GM19035 (cell line): Measurements from ENCODE around the gene NEGR1.

Experiments used
- ATAC-seq: cut with Tn5 transposase; IDR thresholded peaks from one replicate; pipeline ENCODE4 v1.9.1; 2021; ENCODE audit not compliant: unreplicated experiment

The NEGR1 gene

GRCh38 chr1:72122099-72122880 is 160.0 kb downstream of the NEGR1 start:
- no peak for ATAC-seq

DNA sequence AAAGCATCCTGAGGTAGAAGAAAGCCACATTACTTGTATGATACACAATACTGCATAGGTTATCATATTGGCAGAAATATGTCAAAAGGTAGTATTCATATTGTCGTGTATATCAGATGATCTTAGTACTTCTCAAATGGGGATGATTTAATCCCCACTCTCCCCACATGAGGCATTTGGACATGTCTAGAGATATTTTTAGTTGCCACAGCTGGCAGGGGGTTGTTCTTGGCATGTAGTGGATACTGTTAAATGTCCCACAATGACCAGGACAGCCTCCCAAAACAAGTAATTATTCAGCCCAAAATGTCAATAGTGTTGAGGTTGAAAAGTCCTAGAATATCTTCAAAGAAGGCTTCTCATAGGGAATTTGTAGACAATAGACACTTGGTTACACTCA is 162.8 kb downstream of the NEGR1 start:
- ATAC-seq = no peak

DNA sequence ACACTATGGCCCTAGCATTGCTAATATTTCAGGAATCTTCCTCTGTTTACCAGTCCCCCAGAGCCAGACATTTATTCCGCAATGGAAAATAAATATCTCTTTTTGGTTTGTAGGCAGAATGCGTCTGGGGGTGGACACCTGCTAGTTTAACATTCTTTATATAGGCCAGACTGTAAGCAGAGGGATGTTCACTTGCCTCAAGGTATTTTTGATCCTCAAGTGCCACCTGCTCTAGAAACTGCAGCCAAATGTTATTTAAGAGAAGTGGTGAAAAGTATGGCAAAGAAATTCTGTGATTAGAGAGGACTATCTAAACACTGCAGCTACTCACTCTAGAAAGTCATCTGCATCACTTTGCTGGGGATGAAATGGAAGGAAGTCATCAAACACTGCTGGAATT is 164.7 kb downstream of the NEGR1 start:
- ATAC-seq = no peak

DNA sequence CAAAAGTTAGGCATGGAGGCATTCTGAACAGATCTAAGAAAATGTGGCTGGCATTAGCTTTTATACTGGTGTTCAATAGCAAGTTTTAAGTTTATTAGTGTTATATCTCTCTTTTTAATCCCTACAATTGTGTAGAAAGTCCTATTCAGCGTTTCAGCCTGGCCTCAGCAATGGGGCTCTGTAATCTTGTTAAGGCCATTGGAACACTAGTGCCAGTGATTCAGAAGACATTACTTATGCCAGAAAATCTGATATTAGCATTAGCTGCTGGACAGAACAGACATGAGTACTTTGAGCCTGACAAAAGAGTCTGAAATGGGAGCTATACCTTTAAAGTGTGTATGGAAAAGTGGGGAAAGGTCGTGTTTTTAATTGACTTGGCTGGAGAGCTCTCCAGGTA is 167.0 kb downstream of the NEGR1 start:
- ATAC-seq = no peak

GRCh38 chr1:72111662-72112061 is 170.7 kb downstream of the NEGR1 start:
- ATAC-seq = no peak

GRCh38 chr1:72109916-72110315 is 172.4 kb downstream of the NEGR1 start:
- no peak for ATAC-seq

DNA sequence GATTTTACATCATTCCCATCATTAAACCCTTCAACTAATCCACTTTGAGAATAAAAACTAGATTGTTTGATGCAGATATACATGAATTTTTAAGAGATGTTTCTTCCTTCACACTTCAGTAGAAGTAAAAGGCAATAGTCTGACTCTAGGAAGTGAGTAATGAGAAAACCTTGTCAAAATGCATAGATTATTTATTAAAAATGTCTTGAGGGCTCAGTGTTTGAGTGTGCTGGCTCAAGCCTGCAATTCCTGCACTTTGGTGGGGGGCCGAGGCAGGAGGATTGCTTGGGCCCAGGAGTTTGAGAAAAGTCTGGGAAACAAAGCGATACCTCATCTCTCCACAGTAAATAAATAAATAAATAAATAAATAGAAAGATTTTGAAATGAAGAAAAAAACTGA is 177.1 kb downstream of the NEGR1 start:
- no peak for ATAC-seq

DNA sequence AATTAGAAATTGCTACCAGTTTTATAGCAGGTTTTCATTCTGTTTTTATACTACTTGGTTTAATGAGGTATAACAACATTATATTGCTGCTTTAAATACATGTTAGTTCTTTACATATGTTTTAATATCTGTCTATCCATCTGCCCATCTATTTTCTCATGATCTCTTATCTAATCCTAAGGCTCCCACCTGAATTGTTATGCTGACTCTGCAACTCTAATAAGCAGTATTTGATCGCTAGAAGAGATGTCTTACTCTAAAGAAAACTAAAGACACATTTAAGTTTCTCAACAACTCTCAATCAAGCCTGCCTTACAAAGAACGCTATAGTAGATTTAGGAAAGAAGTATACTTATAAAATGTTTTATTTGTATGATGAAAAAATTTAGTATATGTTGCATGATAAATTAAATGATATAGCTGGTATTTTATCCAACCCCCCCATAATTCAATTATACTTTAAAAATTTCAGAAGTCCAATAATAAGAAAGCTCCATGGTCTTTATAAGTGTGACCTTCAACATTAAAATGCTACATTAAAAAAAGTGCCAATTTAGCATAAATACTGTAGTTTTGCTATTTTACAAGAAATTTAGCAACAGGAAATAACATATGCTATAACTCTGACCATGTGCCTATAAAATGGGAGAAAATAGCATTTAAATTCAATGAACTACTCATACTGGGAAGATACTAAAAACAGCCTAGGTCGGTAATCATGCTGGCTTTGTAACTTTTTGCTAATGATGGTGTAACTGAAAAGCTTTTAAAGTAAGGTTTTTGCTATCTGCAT is 180.3 kb downstream of the NEGR1 start:
- ATAC-seq = no peak

DNA sequence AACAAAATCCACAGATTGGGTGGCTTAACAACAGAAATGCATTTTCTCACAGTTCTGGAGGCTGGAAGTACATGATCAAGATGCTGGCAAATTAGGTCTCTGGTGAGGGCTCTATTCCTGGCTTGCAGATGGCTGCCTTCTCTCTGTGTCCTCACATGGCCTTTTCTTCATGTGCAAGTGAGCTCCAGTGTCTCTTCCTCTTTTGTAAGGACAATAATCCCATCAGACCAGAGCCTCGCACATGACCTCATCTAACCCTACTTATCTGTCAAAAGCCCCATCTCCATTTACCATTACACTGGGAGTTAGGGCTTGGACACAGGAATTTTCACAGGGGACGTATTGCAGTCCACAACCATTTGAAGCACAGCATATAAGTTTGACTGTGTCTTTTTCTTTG is 181.6 kb downstream of the NEGR1 start:
- ATAC-seq = no peak

DNA sequence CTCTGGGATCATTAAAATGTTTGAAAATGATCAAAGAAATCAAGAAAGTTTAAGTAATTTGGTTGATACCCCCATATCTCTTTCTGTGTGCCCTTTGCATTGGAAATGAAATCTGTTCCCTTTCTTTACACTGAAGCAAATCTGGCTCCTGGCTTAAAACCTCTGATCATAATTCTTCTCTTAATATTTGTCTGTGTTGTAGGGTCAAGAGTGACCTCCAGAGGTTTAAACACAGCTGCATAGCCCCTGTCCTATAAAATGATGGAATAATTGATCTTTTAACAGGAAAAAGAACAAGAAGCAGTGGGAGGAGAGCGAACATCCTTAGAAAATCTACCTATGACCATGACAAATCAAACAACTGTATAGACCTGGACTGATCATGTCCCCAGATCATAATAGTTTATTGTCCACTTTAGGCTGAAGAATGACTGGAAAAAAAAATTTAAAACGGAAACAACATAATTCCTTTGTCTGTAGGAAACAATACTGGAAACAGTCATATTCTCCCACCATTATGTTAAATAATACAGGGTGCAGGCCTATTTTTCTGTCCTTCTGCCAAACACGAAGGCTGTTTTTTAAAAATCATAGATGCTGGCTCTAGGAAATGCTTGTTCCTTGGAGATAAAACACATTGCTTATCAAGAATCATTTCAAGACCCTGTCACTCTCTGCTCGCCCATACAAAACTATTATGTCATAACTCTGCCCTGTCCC is 184.3 kb downstream of the NEGR1 start:
- ATAC-seq = no peak

DNA sequence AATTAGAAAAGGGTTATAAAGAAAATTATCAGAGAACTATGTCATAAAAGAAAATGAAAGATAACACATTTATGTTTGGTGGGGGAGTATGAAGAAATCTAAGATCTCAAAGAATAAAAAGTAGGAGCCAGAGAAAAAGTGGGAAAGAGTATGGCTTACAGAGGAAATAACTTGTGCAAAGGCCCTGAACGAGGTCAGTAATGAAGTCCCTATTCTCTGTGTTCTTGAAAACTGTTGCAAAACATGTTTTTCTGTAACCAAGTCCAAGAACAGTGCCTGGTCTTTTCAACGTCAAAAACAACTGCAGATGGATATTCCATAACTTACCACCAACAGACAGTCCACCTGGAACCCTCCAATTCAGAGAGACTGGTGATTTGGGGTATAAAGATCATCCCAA is 188.1 kb downstream of the NEGR1 start:
- no peak for ATAC-seq

DNA sequence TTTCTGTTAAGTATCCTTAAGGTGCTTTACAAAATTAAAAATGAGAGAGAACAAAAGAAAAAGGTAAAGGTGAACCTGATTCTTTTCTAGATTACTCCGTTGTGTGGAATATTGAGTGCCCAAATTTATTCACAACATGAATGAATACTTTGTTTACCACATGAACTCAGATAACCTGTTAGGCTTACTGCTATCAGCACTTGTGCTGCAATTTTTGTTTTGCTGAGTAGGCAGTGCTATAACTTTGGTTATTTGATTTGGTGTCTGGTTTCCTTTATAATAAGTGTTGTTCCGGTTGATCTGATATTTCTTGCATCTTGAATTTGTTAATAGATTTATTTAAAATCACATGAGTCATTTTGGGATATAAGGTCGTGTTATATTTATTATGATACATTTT is 195.9 kb downstream of the NEGR1 start:
- no peak for ATAC-seq

DNA sequence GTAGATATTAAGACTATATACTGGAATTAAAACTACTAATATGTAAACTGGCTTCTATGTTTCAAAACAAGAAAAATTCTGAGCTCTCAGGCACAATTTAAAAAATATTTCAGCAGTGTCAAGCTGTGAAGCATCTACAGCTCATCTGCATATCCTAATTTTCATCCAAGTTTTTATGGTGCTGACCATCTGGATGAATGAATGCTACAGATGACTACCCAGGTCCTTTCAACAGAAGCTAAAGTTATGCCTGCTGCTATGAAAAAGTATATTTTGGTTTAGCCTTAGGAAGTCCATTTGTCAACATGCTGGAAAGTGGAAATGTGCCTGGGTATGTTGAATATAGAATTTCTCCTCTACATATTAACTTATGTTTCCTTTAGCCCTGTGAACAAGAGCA is 206.9 kb downstream of the NEGR1 start:
- no peak for ATAC-seq

DNA sequence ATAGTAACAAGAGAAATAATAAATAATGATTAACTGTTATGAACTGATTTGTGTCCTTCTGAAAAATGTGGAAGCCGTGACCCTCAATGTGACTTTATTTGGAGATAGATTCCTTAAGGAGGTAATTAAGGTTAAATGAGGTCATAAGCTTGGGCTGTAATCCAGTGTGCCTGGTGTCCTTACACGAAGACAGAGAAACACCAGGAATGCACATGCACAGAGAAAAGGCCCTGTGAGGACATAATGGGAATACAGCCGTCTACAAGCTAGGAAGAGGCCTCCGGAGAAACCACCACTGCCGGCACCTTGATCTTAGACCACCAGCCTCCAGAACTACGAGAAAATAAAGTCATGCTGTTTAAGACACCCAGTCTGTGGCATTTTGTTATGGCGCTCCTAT is 215.9 kb downstream of the NEGR1 start:
- ATAC-seq = no peak

DNA sequence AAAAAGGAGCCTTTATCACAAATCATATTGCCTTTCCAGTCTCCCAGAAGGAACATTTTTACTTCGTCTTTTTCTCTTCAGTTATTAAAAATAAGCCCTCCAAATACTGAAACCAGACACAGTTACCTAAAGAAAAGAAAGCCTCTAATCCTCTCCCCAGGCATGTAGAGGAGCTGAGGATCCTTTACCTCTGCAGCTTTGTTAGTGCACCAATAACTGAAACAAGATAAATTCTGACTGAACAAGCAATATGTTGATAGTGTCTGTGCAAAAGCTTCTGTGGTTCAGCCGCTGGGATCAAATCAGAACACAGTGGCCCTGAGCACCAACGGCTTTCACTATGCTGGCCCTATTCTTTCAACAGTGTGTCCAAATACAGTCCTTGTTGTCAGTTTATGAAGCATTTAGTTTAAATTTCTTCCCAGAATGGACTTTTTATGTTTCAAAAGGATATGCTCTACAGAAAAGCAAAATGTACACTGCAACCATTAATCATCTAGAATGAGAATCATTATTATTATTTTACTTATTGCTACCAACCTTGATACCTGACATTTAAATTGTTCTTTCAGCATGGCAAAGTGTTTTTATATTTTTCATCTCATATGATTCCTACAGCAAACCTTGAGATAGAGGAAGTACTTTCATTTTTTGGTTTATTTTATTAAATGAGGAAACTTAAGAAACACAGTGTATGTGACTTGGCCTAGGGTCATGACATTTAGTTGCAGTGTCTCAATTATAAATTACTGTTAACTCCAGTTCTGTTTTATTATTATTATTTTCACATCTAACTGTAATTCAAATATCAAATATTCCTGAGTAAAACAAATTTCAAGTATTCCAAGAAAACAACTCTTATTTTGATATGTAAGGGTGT is 217.9 kb downstream of the NEGR1 start:
- no peak for ATAC-seq

GRCh38 chr1:72063364-72064044 is 218.8 kb downstream of the NEGR1 start:
- no peak for ATAC-seq

- no peak for ATAC-seq
Measured at GRCh38 chr1:72062584-72062983, 219.8 kb downstream of the NEGR1 start.

DNA sequence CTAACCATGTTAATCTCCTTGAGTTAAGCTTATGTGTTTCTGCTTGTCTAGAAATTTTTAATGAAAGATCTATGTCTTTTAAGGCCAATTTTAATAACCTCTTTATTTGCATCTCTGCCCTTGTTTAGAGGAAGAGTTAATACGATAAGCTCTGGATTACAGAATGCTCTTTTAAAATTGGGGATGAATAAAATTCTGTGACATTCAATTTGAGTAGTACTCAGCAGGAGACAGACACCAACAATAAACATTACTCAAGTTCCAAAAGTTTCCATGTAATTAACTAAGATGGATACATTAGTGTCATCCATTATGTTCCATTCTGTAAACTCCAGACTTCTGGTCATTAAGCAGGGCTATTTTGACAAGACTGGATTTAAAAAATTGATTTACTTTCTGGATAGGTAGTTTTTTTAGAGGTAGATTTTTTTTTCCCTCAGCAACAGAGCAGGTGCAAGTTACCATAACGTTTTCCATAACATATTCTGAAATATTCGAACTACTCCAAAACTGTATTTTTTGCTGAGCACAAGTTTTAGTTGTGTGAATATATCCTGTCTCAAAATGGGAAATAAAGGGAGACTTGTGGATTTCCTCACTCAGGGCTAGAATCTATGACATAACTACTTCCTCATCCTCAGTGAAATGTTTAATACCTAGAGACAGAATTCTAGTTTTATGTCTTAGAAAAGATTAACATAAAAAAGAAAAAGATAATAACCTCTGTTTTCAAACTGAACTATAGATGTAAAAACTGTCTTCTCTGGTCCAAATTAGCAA is 221.7 kb downstream of the NEGR1 start:
- ATAC-seq = no peak

GRCh38 chr1:72056516-72056915 is 225.8 kb downstream of the NEGR1 start:
- ATAC-seq = no peak

DNA sequence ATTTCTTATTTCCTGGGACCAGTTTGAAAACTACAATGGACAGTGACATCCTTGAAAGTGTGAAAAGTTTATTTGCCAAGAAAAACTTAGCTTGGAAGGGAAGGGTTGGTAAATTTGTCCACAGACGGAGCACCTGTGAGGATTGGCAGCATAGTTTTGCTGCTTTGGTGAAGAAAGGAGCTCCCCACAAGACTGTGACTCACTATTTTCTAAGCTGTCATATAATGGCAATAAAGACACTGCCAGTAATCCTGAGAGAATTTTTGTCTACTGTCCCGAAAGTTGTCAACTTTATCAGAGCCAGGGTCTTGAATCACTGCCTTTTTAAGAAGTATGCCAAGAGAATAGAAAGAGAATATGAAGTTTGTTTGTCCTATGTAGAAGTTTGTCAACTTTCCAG is 230.8 kb downstream of the NEGR1 start:
- no peak for ATAC-seq
